Stimulated activated CD8-positive, alpha-beta memory T cell treated with anti-CD3 and anti-CD28 coated beads, Interleukin-7, amount 100 ng/mL, for 48 hours (primary cell): ENCODE data around the gene RLF.
A peak's percentile ranks its signal among the peaks of the same experiment; 100 is the strongest.

ENCODE experiments used
- DNase-seq, 2 donors: peaks; one replicate each; pipeline ENCODE4 v3.0.0-alpha.2; 2020; ENCODE audit warnings: low read depth in 1 of 2; ENCODE audit errors: extremely low read depth in 1 of 2

The RLF gene

DNA sequence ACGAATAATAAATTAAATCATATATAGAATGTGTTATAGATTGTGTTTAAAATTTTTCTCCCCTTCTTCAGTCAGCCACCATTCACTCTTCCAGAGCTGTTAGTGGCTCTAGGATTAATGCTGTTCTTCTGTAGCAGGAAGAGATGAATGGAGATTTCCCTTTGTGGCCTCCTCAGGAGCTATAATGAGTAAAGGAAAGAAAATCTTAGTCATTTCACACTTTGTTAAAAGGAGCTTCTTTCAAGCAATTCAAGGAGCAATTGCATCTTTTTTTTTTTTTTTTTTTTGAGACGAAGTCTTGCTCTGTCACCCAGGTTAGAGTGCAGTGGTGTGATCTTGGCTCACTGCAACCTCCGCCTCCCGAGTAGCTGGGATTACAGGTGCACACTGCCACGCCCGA lies 62.9 kb downstream of the RLF start:
- no peak for DNase-seq

- DNase-seq: no peak
Observed at GRCh38 chr1:40226192-40226591, 65.0 kb downstream of the RLF start.

DNA sequence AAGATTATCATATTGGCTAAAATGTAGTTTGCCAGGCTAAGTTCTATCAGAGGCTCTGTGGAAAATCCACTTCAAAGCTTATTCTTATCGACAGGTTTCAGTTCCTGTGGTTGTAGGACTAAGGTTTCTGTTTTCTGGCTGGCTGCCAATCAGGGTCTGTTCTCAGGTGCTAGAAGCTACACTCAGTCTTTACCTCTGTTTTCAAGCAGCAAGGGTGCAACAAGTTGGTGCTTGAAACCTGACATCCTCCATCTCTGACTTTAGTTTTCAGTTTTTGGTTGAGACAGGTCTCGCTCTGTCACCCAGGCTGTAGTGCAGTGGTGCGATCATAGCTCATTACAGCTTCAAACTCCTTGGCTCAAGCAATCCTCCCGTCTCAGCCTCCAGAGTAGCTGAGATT lies 71.3 kb downstream of the RLF start:
- peak; percentile 23 to 65 for DNase-seq

DNA sequence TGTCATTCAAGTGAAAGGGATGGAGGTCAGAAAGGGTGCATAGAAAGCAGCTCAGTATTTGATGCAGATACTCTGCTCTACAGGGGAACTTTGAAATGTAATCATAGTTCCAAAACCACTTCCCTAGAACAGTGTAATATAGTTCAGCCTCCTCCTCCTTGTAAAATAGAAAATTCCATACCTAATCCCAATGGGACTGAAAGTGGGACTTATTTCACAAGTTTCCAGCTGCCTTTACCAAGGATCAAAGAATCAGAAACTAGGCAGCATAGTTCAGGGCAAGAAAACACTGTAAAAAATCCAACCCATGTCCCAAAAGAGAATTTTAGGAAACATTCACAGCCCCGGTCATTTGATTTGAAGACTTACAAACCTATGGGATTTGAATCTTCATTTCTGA lies 78.4 kb downstream of the RLF start:
- no peak for DNase-seq

DNA sequence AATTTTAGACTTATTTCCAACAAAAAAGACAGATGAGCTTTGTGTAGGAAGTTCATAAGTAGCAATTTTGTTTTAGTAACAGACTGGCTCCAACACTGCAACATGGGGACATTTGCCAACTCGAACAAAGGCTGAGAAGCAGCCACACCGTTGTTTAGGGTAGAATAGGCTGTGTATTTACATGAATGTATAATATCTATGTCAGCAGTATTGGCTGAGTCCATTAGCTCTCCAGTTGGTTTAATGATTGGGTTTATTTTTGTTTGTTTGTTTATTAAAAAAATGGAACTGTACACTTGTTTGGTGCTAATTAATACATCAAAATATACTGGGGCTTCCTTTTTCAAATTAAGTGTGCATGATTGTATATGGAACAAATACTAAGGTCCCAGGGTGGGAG lies 79.2 kb downstream of the RLF start:
- no peak for DNase-seq

- DNase-seq: no peak
Observed at GRCh38 chr1:40241362-40241761, 80.2 kb downstream of the RLF start.

DNA sequence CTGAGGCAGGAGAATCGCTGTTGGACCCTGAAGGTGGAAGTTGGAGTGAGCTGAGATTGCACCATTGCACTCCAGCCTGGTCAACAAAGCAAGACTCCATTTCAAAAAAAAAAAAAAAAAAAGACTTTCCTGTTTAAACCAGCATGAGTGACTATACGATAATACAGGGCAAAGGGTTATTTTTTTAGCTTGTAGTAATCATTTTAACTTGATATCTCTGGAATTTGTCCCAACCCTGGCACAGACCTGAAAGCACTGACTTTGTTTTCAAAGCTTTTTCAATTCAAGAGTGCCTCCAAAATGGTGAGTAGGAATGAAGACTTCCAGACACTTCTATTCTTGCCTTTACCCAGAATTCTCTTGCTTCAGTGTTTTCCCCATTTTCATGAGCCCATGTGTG lies 82.2 kb downstream of the RLF start:
- no peak for DNase-seq

GRCh38 chr1:40244138-40244744 lies 83.1 kb downstream of the RLF start:
- no peak for DNase-seq

- no peak for DNase-seq
Observed at GRCh38 chr1:40245686-40246085, 84.5 kb downstream of the RLF start.

GRCh38 chr1:40247655-40248054 lies 86.5 kb downstream of the RLF start, which contains the start of gene TMCO2:
Gene TMCO2 (plus strand): TSS chr1:40247937. CDS start chr1:40247994, 57 bp downstream.
- no peak for DNase-seq

- no peak for DNase-seq
Observed at GRCh38 chr1:40248412-40248811, 87.2 kb downstream of the RLF start.

- DNase-seq: no peak
Observed at GRCh38 chr1:40251456-40251855, 90.3 kb downstream of the RLF start.

DNA sequence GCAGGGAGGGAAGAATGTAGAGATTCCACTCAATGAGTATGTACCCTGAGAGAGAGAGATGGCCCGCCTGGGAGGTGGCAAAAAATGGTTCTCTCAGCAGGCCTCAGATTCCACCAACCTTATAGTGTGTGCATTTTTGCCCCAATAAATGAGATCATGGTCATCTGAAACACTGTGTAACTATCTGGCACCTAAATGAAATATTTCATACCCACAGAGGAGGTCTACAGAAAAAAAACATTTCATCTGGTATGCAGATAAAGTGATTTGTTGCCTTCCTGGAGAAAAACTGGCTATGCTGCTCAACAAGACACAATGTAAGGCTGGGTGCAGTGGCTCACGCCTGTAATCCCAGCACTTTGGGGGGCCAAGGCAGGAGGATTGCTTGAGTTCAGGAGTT lies 91.4 kb downstream of the RLF start:
- no peak for DNase-seq

GRCh38 chr1:40255231-40255630 lies 94.0 kb downstream of the RLF start:
- DNase-seq: no peak

GRCh38 chr1:40256401-40257084 lies 95.4 kb downstream of the RLF start:
- DNase-seq: no peak

DNA sequence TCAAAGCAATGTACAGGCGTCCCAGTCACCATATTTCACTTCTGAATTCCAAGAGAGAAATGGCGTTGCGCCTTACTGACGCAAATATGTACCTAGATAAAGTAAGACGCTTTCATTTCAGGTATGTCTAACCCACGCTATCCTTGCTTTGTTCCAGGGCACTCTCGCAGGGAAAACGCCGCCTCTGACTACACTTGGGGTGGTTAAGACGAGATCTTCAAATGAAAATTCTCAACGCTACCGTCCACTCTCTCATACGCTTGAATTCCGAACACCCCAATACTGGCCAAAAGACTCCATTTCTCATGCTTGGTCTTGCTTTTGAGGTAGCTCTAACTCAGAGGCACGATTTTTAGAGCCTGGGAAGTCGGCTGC lies 96.1 kb downstream of the RLF start:
- no peak for DNase-seq

DNA sequence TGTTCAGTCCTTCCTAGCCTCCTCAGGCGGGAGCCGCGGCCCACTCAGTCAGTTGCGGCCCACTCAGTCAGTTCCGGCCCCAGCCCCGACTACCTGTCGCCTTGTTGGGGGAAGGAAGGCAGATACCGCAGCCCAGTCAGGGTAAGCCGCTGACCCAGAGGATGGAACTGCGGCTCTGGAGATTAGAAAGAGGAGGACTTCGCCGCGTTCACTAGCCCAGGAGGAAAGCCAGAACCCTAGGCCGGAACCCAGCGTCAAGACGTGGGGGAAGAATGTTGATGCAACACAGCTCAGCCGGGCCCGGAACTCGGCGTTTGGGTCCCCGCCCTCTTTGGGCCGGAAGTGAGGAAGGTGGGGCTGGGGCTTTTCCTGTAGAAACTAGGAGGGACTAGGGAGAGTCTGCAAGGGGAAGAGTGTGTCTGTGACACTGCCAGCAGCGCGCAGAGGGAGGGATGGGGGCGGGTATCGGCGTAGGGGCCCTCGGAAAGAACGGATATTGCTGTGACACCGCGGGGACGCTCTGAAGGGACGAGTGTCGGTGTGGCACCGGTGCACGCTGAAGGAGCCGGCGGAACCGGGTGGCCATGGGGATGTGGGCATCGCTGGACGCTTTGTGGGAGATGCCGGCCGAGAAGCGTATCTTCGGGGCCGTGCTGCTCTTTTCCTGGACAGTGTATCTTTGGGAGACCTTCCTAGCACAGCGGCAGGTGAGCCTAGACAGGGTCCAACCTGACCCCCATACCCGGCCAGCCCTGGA lies 96.7 kb downstream of the RLF start, which contains the start of gene ZMPSTE24:
Gene ZMPSTE24, plus strand, starts transcription at position 549 of the 757 bp plus-strand sequence. Its CDS starts 36 bp downstream, at position 585.
- peak; percentile 89 to 95 for DNase-seq

DNA sequence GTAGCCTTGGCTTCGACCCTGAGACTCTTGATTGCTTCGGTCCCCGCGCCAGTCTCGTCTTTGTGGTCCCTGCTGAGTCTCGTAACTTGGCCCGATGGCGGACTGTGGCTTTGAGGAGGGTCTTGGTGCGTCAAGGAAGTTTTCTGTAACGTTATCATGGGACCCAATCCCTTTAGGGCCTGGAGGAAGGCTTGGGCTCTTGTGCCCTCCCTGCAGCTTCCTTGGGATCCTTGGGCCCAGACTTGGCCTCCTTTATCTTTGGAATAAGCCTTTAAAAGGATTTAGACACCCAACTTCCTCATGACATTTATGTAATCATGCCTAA lies 97.2 kb downstream of the RLF start:
- DNase-seq: no peak

GRCh38 chr1:40264354-40264781 lies 103.2 kb downstream of the RLF start:
- DNase-seq: peak in 1 of 2 donors; percentile 28

- no peak for DNase-seq
Observed at GRCh38 chr1:40265298-40265697, 104.1 kb downstream of the RLF start.

DNA sequence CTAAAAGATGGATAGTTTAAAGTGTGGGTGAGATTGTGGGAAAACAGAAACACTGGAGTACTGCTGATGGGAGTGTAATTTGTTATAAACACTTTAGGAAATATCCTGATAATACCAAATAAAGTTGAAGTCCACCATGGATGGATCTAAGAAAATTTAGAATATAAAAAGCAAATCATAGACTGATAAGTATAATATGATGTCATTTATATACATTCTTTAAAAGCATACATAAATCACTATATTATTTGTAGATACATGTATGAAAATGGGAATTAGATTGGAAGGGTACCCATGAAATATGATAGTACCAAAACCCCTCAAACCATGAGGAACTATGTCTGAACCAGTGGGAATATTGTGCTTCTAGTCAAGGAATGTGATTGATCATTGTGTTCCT lies 104.7 kb downstream of the RLF start:
- DNase-seq: no peak
